Suppressor macrophage treated with lipopolysaccharide for 4 hours (primary cell): ENCODE measurements around the gene ADORA1.

Experiments
- DNase-seq: peaks from one replicate; pipeline ENCODE4 v3.0.0-alpha.2; 2020

The ADORA1 gene

GRCh38 chr1:203196371-203196770, 68.8 kb downstream of the ADORA1 start:
- DNase-seq, result no peak

DNA sequence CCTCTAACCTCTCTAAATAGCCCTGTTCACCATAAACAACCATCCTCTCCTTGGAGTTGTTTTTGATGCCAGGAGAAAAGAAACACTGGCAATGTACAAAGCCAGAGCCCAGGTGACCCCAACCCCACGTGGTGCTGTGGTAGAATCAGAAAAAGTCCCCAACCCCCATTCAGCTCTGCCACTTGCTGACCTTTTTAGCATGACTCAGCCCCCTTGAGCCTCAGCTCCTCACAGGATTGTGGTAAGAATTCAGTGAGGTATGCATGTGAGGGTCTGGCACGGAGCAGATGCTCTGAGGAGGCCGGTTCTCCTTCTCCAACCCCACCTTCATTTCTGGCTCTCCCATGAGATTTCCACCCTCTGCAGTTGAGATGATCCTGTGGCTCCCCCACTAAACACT, 70.1 kb downstream of the ADORA1 start:
- DNase-seq, result peak; percentile 57

DNA sequence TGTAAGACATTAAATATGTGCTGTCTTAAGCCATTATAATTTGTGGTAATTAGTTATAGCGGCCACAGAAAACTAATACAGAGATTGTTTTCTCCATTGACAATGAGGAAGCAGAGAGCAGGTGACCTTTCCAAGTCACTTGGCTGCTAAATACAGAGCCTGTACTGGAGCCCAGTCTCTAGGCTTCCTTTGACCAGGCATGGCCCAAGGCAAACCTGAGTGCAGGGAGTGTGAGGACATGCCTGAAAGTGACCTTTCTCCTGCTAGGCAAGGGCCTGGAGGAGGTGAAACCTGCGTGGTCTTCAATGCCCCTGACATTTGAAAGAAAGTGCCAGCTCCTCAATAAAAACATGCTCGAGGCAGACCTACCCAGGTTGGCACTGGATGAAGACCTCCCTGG, 71.5 kb downstream of the ADORA1 start:
- no peak for DNase-seq

DNA sequence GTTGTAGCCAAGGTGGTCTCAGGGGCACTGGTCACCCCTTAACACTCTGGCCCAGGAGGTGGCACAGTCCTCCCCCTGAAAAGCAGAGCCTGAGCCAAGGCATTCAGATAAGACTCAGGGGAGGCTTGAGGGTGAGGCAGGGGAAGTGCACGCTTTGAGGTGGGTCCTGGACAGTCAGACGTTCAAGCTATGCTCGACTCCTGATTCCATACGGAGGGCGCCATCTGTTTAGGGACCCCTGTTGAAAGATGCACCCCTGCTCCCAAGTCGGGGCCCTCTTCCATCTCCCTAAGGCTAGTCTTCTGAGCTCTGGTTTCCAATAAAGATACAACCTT, 71.9 kb downstream of the ADORA1 start:
- DNase-seq, result no peak

- peak; percentile 79 for DNase-seq
These were observed 72.5 kb downstream of the ADORA1 start for GRCh38 chr1:203199816-203200571.

DNA sequence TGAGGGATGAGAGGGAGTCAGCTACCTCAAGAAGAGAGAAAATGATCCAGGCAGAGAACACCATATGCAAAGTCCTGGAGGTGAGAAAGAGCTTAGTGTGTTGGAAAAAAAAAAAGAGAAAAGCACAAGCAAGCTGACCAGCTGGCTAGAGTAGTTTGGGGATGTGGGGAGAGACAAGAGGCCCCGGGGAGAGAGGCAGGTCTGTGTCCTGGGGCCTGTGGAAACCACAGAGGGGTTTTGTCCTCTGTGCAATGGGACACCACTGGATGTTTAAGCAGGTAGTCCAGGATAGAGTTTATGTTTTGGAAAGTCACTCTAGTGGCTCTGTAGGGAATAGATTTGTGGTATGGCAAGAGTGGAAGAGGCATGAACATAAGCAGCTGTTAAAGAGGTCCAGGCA, 73.4 kb downstream of the ADORA1 start:
- no peak for DNase-seq

DNA sequence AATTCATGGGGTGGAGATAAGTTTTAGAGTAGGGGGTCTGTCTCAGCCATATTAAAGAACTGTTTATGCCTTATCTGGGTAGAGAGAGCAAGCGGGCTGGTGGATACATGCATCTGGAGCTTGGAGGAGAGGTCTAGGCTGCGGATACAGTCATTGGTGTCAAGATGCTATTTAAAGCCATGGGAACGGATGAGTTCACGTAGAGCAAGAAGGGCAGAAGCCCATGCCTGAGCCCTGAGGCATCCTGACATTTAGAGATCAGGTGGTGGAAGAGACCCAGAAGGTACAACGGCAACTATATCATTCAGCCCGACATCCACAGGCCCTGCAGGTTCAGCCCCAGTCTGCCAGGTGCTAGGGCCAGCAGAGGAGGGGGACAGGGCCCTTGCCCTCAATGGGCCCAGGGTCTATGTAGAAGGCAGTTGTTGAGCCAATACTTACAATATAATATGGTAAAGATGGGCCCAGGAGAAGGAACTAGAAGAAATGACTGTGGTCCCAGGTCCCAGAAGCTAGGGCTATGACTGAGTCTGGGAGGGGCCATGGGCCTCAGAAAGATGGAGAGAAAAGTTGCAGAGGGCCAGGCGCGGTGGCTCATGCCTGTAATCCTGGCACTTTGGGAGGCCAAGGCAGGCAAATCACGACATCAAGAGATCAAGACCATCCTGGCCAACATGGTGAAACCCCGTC, 74.1 kb downstream of the ADORA1 start:
- no peak for DNase-seq

DNA sequence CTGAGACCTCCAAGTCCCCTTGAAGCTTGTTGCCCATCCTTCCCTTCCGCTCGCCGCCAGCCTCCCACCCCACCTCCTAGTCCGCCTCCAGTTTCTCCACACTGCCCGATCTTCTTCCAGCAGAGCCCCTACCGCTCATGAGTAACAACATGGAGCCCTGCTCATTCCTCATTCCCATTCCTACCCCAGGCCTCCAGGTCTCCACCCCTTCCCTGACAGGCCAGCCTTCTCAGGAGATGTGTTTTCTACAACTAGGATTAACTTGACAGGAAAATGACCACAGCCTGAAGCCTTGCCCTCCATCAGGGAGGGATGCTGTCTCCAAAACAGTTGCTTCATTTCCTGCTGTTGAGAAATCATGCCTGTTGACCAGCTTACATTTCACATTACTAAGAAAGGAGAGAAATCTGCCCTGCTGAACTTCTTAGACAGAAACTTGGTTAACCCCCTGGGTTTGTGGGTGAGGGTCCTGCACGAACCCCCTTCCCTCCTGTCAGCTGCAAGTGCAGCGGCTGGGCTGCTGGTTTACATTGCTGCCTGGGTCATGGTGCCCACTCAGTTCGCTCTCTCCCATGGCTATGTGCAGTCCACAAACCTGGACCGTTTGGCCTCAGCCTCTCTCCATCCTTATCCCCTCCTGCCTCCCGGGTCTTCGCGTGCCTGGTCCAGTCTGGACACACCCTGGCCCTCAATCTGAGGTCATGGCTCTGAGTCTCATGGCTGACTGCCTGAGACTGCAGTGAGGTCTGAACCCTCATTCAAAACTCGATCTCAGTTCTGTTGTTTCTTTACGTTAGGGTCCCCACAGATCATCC, 75.1 kb downstream of the ADORA1 start:
- peak; percentile 83 for DNase-seq

GRCh38 chr1:203204756-203205155, 77.2 kb downstream of the ADORA1 start:
- DNase-seq, result no peak

DNA sequence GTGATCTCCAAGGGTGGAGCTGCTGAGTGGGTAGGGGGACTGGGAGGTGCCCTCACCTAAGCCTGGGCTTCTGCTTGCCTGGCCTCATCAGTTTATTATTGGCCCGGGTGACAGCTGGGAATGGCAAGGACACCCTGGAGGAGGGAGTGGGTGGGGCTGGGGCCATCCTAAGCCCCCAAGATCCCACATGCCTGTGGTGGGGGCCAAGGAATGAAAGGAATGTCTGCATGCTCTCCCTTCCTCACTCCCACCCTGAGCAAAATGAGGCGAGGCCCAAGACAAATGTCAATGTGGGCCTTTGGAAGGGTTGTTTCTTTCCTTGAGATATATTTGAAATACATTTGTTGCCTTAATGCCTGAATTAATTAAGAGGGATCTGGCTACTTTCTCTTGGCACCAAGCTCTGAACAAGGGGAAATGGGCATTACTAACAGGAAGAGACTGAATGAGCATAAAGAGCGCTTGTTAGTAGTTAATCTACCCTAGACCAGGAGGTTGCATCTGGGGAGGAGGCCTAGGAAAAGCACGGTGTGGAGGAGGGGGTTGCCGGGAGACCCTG, 78.7 kb downstream of the ADORA1 start:
- DNase-seq, result no peak

DNA sequence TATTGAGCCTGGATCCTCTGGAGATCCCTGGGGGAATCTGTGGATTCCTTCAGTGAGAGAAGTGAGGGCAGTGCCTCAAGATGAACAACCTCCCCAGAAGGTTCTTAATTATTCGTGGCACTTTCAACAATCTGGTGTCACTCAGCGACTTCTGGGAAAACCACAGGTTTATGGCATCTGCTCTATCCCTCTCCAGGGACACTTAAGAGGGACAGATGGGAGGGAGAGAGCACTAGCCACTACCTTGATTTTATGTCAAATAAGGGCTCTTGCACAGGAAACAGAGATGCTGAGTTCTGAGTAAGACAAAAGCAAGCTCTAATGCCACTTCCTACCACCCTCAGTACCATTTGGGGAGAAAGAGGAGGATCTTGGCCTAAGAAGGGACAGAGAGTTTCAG, 80.2 kb downstream of the ADORA1 start:
- no peak for DNase-seq

DNA sequence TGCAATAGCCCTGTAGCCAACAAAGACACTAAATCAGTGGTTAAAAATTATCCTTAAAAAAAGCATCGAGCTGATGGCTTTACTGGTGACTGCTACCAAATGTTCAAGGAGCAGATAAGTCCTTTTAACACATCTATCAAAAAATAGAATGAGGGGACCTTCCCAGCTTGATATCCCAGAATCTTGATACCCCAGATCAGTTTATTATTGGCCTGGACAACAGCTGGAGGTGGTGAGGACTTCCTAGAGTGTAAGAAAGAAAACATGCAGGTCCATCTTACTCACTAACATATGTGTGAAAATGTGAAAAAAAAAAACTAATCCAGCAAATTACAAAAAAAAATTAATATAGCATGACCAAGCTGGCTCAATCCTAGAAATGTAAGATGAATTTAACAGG, 80.7 kb downstream of the ADORA1 start:
- no peak for DNase-seq

GRCh38 chr1:203210350-203210749, 82.8 kb downstream of the ADORA1 start:
- DNase-seq, result no peak

DNA sequence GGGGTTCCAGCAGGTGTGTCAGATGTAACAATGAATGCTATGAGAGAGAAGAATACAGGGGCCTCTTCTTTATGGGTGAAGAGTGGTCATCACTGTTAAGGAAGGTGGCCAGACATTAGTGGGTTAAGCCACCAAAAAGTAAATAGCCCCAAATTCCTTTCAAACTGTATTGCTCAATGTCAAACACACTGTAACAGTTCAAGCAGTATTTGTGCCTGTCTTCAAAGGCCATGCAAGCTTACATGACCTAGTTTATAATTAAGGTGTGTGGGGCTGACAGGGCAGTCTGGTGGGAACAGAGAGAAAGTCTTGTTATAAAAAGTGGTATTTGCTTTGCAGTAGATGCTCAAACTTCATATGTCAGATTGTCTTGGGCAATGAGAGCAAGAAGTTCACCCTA, 83.5 kb downstream of the ADORA1 start:
- no peak for DNase-seq

- DNase-seq, result no peak
These were observed 84.3 kb downstream of the ADORA1 start for GRCh38 chr1:203211812-203212211.

- no peak for DNase-seq
These were observed 85.6 kb downstream of the ADORA1 start for GRCh38 chr1:203213126-203213525.

DNA sequence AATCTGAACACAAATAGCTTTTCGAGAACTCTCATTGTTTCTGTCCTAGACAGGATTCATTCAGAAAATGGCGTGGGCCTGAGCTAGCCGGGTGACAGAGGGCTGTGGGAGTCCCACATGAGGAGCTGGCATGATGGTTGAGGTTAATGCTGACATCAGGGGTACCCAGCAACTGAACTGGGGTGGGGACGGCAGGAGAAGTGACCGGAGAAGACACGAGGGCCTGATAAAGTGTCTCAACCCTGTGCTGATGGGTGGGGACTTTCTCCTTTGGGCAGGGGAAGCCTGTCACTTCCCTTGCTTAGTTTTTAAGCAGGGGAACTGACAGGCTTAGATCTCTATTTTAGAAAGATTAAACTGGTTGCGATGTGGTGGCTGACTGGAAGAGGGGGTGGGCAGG, 87.3 kb downstream of the ADORA1 start:
- DNase-seq, result peak; percentile 89

GRCh38 chr1:203215573-203215972, 88.0 kb downstream of the ADORA1 start:
- DNase-seq, result no peak

- DNase-seq, result peak; percentile 87
These were observed 89.0 kb downstream of the ADORA1 start for GRCh38 chr1:203216274-203217138.
